Measurements from ENCODE around the gene ELAVL2.

ELAVL2 gene

DNA sequence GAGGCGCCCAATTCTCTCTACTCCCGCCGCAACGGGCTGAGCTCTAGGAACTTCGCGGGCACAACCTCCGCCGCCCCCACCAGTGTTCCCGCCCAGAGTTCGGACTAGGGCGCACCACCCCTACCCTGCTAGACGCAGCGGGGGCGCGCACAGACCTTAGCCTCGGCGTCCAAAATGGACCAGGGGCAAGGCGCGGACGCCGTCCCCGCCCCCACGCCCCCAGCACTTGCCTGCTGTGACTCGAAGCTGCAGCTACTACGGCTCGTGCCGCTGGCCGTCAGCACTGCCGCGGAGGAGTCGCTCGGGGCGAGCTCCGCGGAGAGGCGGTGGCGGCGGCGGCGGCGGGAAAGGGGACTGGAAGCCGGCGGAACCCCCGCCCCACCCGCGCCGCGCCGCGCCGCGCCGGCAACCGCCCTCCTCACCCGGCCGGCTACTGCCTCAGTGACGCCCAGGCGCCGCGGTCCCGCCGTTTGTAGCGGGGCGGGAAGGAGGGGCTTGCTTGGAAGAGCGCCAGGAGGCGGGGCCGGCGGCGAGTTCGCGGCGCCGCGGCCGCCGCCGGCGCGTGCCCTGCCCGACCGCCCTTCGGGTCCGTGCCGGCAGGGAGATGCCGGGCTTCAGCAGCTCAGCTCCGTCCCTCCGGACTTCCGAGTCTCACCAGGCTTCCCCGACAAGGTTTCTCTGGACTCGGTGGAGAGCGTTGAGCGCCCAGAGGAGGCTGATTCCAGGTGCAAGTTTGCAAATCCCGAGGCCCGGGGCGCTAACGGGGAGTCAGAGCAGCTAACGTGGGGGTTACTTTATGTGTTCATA is 4.5 kb downstream of the ELAVL2 start:
- DNase-seq, result no peak

DNA sequence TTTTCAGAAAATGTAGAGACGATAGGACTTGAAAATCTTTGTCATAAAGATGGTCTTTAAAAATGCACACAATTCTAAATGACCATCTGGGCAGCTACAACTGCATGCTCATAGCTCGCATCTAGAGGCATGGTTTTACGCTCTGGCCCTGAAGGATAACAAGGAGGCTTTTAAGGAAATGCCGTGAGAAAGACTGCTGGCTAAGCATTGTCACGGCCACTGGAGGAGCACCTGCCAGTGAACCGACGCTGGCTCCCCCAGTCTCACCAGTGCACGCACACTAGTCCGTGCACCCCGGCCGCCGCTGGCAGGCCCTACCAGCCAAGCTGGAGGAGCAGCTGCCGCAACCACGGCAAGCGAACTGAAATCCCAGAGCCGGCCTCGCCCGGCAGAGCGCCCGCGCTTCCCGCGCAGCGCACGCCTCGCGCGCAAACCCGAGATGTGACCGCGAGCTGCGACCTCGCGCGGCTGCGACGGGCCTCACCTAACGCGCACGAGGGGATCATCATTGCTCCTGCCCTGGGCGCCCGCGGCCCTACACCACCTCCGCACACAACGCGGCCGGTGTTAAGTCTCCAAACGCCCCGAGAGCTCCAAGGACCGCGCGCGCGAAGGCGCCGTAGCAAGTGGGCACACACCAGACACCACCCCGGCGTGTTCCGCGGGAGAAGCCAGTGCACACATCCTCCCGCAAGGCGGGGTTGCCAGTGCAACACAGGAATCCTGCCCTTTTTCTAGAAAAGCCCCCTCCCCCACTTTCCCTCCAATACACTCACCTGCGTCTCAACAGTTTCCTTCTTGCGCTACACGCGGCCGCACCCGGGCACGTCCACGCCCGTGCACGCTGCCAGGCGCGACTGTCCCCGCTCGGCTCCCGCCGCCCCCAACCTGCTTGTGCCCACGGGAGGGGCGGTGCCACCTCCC is 5.3 kb downstream of the ELAVL2 start:
- no peak for DNase-seq

DNA sequence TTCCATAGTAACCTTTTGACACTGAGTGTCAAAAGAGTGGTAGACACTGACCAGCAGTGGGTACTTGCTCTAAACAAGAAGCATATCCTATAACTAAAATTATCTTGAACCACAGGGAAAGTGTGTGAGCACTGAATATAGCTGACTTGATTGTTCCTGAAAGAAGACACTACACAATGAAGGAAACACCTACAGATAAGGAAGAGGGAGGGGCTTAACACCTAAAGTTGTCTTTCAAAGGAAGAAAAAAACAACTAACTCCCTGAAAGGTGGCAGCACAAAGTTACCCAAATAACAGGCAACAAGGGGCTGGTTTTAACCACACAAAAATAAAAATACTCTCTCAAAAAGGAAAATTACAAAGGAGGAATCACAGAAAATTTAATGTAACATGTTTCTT is 6.6 kb downstream of the ELAVL2 start:
- DNase-seq, result no peak

DNA sequence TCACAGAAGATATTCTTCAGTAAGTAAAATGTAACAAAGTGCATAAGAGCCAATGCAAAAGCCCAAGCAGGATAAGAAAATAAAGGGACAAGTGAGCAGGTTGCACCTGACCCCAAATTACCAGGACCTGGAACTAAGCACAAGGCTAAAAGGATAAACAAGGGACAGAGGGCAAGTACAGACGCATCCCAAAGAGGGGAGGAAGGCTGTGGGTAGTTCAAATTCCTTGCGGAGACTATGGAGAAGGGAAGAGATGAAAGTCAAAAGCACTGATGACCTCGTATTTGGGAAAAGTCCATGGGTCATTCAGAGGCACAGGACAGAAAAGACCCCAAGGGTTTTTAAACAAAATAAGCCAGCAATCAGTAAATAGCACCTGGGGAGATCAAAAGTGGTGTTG is 11.8 kb downstream of the ELAVL2 start:
- DNase-seq, result no peak

DNA sequence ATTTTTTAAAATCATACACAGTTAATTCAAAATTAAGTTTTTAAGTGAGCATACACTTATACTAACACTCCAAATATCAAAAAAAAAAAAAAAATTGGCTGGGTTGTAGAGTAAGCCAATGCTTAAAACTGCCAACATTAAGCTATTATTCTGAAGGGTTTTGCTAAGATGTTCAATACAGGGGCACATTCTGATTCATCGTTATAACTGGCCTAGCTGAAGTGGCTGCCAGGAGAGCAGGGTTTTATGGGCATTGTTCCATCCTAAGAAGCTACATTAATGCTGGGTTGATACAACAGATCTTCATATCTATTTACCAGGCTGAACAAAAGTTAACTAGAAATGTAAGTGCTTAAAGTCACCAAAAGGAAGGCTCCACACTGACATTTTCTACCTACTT is 13.4 kb downstream of the ELAVL2 start:
- DNase-seq, result no peak

DNA sequence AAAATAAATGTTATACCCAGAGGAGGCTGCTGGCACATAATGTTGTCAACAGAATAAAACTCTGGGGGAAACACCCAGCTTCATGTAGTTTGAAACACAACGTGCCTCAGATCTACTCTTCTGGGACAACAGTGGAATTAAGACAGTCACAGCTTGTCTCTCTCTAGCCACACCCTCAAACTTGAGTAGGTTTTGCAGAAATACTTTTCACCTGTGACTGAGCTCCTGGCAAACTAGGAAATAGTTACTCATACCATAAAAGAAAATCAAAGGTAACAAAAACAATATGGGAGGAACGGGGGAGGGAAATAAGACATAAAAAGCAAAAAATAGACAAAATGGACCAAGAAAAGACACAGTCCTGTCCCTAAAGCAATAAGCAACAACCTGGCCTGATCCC is 14.4 kb downstream of the ELAVL2 start:
- DNase-seq, result no peak

DNA sequence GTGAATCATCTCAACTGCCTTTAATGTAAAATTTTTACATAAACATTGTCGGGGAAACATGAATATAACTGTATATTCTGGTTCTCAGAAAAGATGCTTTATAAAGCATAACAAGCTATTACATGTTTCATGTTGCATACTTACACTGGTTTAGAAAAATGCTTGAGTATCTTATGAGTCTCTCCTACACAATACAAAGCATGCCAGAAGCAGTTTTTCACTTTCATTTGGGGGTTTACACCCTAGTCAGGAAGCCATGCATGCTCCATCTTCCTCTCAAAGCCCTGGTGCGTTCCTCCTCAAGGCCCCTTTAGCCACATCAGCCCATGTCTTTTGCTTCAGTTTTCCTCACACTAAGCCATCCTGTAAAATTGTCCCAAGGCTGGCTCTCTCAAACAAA is 22.8 kb downstream of the ELAVL2 start:
- DNase-seq, result no peak

DNA sequence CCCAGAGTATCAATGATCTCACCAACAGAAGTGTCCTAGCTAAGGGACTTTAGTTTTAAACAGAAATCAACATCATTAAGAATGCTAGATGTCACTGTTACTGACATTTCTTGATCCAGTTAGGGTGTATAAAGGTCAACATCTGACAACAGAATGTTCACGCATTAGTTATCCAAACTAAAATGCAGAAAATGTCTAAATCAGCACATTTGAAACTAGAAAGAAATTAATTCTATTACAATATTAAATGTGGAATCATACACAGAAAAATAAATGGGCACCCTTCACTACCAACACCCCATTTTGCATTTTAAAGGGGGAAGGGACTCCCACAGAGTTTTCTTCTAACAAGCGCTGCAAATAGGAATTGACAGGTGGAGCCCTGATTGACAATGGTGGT is 24.5 kb downstream of the ELAVL2 start:
- no peak for DNase-seq

DNA sequence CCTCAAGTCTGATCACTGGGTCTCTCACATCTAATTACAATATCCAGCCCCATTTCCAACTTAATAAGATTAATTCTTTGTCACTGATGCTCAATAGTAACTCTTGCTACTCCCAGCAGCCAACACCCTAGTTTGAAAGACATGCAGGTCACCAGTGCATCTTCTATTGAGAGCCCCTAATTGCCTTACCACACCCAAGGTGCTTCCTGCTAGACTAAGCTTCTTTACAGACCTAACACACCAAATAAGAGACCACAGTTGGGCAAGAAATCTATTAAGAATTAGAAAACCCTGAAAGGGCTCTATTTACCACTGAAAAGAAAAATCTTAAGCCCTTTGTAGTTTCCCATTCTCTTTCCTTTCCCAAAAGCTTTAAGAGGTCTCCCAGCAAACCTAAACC is 26.5 kb downstream of the ELAVL2 start:
- DNase-seq, result no peak

DNA sequence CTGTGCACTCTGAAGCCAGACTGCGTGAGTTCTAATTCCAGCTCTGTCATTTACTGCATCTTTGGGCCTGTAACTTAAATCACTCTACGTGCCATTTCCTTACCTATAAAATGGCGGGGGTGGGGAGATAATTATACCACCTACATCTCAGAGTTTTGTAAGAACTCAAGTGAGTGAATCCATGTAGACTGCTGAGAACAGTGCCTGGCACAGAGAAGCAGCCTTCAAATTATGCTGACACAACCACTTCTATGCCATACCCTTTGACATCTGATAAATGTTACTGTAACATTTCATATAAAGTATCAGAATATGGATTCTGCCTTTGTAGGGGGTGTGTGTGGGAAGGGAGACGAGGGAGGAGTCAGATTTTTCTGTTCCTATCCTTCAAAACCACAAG is 27.7 kb downstream of the ELAVL2 start:
- no peak for DNase-seq

DNA sequence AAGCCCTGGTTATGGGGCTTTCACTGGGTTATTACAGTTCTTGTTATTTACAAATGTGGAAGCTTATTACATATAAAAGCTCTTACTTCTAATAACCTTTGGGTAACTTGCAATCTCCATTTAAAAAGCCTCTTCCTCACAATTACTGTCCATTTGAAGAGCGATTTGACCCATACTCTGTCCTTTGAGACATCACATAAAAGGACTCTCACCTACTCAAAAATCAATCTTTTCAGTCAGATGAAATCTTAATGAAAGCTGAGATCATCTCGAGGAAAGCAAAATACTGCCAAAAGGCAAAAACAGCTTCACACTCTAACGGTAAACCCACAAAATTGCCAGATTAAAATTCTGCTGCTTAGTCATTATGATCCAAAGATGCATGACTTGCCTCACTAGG is 29.8 kb downstream of the ELAVL2 start:
- no peak for DNase-seq

DNA sequence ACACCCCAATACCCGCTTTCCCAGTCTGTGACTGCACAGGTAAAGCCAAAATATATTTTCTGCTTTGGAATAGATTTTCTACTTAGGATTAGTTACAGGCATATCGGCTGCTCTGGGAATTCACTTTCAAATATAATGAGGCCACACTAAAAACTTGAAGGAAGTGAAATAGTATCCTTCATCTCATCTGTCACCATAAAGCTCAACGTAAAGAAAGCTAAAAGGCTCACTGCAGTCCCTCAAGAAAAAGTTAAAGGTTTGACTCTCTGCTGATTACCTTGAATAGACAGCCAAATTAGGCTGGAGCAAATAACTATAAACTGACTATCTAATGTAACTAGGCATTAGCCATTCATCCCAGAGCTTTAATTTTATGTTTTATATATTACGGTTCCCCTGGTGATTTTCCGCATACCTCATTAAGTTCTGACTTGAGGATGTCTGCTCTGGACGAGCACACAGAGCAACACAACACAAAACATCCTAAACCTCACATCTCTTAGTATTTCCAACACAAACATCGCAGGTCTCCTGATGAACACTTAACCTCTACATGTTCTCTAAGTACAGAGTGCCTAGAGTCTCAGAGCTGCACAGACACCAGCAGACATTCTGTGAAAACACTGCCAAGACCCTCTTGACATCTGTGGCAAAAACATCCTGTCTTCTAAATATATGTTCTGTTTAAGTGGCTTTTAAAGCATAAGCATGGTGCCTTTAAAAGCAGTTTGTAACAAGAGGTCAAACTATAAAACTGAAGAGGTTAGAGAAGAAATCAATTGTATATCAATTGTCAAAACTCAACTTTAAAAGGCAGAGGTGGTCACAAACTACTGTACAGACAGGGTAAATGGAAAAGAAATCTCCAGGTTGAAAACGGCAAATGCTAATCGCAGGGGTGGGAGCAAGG is 35.4 kb downstream of the ELAVL2 start:
- no peak for DNase-seq

DNA sequence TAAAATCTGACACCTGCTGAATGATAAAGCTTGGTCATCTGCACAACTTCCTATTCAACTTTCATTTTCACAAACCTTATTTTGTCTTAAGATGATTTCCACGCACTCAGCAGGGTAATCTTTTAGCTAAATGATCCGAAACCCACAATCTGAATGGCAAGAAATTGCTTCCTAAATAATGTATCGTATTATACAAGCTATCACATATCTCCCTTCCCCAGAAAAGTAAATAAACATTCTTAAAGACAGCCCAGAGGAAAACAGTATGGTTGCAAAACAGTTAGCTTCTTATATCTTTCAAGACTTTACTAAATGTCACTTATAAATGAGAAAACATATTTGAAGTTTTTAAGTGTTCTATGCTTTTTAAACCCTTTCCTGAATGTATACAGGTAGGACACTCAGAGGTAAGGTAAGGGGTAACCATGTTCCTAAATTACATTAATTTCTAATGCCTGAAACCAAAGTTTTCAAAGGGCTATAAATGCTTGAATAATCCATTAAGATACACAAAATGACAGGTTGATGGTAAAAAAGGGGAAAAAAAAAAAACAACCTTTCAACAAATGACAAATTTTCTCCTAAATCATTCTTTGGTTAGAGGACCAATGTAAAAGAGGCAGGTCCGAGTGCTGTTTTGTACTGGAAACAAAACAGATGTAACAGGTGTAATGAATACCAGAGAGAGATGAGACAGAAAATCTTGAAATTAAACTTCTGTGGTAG is 36.3 kb downstream of the ELAVL2 start:
- no peak for DNase-seq

DNA sequence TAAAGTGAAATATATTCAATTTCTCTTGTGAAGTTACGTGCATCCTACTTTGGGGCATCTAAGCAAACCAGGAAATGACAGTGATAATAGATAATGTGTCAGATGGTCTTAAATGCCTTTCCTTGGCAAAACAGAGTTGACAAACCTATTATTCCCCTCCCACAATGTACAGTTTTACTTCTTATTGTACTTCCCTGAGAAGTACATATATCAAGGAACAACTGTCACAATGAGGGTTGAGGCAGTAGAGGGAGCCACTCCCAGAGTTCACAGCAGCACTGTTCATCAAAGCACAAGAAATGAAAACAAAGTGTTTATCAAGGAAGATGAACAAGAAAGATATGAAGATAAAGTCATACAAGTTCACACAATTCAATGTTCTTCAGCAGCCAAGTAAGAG is 41.1 kb downstream of the ELAVL2 start:
- DNase-seq, result no peak

DNA sequence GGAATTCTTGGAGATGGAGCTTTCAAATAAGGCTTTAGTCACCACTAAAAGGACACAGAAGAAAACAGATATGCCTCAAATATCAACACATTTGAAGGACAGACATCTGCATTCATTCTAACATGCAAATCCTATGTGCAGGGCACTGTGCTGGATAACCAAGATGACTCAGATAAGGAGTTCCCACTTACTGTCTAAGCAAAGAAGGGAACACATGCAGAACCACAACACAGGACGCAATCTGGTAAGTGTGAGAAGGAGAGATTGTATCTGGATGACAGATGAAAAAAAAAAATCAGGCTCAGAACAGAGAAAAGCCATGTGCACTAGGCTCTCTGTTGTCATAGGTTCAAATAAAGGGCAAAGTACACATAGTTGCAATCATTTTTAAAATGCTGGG is 42.5 kb downstream of the ELAVL2 start:
- DNase-seq, result no peak

DNA sequence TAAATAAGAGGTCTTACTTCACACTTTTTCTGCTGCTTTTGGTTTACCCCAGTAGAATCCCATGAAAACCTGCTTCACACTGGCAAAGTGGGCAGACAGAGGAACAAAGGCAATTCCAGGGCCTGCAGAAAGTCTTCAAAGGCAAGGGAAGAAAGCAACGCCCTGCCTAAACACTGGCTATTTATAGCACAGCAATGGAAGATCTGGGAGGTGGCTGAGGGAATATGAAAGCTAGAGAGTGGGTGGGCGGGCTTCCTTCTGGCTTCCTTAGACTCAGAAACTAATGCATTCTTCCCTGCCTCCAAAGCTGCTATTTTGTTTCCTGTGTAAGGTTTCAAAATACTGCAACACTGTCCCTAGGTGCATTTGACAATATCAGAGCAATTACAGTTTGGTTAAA is 46.8 kb downstream of the ELAVL2 start:
- no peak for DNase-seq

DNA sequence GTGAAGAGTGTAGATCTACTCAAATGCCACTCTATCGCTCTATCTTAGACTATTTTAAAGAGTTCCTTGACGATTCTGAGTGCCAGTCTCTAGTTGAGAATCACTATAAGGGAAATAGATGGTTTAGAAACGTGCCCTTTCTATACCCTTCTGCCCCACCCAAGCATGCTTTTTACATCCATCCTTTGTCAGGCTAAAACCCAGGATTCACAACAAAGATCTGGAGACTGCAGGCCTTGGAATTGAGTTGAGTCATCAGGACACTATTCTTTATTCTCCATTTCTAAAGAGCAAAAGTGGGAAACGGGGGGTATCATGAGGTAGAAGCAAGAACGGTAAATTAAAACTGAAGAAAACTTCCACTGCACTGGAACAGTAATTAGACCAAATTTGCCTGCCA is 48.7 kb downstream of the ELAVL2 start:
- DNase-seq, result no peak

DNA sequence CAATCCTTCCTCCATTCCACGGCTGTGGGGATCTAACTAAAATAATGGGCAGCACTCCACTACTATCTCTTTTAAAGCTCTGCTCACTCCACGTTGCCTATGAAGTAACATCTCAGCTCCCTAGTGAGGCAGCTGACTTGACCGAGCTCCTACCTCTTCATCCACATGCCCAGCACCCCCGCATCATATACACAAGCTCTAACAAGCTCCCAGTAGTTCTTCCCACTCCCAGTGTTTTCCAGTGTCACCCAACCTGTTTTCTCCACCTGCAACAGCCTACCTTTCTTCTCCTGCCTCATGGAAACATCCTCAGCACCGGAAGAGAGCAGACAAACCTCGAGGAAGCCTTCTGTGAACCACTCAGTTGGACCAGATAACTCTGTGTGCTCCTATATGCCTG is 50.5 kb downstream of the ELAVL2 start:
- no peak for DNase-seq

DNA sequence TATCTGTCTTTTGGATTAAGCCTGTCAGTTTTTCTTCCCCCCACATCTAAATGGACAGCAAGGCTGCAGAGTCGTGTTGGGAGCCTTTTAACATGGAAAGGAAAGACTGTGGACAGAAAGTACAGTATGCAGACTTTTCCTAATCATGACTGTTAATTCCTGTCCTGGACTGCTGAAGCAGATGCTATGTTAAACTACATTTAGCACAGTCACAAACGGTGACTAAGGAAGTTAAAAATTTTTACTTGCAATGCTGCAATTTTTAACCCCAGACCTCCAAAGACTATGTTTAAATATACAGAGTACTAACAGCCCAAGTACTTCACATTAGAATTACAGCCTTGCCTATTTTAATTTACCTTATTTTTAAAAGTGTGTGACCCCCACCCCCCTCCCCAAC is 51.8 kb downstream of the ELAVL2 start:
- DNase-seq, result peak; percentile 8

DNA sequence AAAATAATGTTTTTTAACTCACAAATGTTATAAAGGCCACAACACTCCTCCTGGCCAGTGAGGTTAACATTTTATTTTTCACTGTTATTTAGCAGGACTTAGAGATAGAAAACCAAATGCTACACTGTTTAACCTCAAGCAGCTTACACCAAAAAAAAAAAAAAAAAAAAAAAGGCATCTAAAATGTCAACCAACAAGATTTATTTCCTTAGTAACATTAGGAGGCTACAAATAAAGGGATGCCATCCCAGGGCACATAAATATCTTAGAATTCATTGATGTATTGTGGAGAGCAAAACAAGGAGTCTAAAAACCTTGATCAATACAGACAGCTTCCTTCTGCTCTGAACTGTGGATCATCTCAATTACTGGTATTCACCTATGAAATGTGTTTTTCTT is 53.7 kb downstream of the ELAVL2 start:
- DNase-seq, result no peak

DNA sequence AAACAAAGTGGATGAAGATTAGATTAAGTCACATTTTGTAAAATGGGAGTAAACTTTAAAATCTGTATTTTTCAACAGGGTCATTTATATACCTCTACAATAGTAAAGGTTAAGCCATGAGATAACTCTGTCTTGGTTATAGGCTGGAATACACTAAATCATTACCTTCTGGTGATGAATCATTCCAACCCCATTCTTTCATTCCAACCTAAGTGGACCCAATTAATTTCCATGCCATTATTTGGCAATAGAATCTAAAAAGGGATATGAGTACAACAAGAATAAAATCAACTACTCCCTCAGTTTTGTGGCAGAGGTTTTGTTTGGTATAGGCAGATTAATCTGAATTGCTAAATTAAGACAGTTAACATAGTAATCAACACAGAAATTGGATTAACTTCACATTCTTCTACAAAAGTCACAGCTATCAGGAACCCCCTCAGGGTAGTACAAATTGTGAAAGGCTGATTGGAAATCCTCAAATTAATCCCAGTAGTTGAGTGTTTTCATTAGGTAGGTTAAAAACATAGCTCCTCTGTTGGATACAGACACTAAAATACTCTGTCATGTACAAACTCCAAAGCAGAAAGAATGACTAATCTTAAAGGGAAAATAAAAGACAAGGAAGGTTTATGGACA is 54.2 kb downstream of the ELAVL2 start:
- DNase-seq, result peak; percentile 11

Measured in EL (cell line).